ENCODE results near the gene UNC119B.
A peak's percentile ranks its signal among the peaks of the same experiment; 100 is the strongest.

Gene UNC119B

GRCh38 chr12:120689397-120690082 is 20.7 kb upstream of the UNC119B start:
- peak overlapping the region in 1 of 2 donors; percentile 91 for H3K27ac ChIP-seq
- intact Hi-C loops (cut with DNase I; ENCODE audit: low total_unique reads), result loop anchor here (2.0 to 5.0 kb wide), 2 partner anchors 21 to 42 kb away; partner anchors contain the start of gene UNC119B

GRCh38 chr12:120690083-120690450 is 20.2 kb upstream of the UNC119B start:
- Histone ChIP-seq H3K4me3 (no peak overlapping the region), H3K27ac (no peak overlapping the region), H3K4me1 (peaks cover 0 to 38% (median 28%) of the 10 kb centered on the region in 4 donors), H3K27me3 (no peaks in the 10 kb centered on the region), H3K36me3 (peaks cover 5 to 17% (median 14%) of the 10 kb centered on the region in 3 donors), H3K9me3 (no peaks in the 10 kb centered on the region)
- intact Hi-C loops (cut with DNase I; ENCODE audit: low total_unique reads), result no loop called here
- TF ChIP-seq CTCF (IDR thresholded peaks at IDR 0.05), result no peak
- DNase-seq, result no peak

More at GRCh38 chr12:120689397-120690082, 20.7 kb upstream of the UNC119B start:
- Histone ChIP-seq H3K36me3 (peaks cover under 1 to 12% (median 9%) of the 10 kb centered on the region in 3 donors), H3K27me3 (no peaks in the 10 kb centered on the region), H3K4me1 (peaks cover 0 to 38% (median 28%) of the 10 kb centered on the region in 4 donors), H3K9me3 (no peaks in the 10 kb centered on the region), H3K4me3 (peak overlapping the region; percentile 78 to 87)
- no peak for DNase-seq
- TF ChIP-seq CTCF (IDR thresholded peaks at IDR 0.05), result no peak

- no peak for DNase-seq
- Histone ChIP-seq H3K4me1 (peaks cover 0 to 33% (median 23%) of the 10 kb centered on the region in 4 donors), H3K4me3 (no peak overlapping the region), H3K36me3 (peaks cover 14 to 26% (median 24%) of the 10 kb centered on the region in 3 donors), H3K27me3 (no peaks in the 10 kb centered on the region), H3K9me3 (no peaks in the 10 kb centered on the region), H3K27ac (no peak overlapping the region)
- TF ChIP-seq CTCF (IDR thresholded peaks at IDR 0.05), result no peak
- intact Hi-C loops (cut with DNase I; ENCODE audit: low total_unique reads), result no loop called here
Measured at GRCh38 chr12:120690978-120691377, 19.3 kb upstream of the UNC119B start.

GRCh38 chr12:120692524-120693033 is 17.7 kb upstream of the UNC119B start:
- Histone ChIP-seq H3K36me3 (peaks cover 28 to 42% (median 39%) of the 10 kb centered on the region in 3 donors), H3K4me1 (peaks cover 0 to 33% (median 22%) of the 10 kb centered on the region in 4 donors), H3K27ac (no peak overlapping the region), H3K27me3 (no peaks in the 10 kb centered on the region), H3K4me3 (no peak overlapping the region), H3K9me3 (no peaks in the 10 kb centered on the region)
- TF ChIP-seq CTCF (IDR thresholded peaks at IDR 0.05), result no peak
- no peak for DNase-seq
- intact Hi-C loops (cut with DNase I; ENCODE audit: low total_unique reads), result no loop called here

GRCh38 chr12:120693848-120694247 is 16.4 kb upstream of the UNC119B start:
- Histone ChIP-seq H3K4me1 (peaks cover 0 to 21% (median 13%) of the 10 kb centered on the region in 4 donors), H3K36me3 (peaks cover 35 to 55% (median 47%) of the 10 kb centered on the region in 3 donors), H3K4me3 (no peak overlapping the region), H3K9me3 (no peaks in the 10 kb centered on the region), H3K27me3 (no peaks in the 10 kb centered on the region), H3K27ac (no peak overlapping the region)
- no peak for DNase-seq
- intact Hi-C loops (cut with DNase I; ENCODE audit: low total_unique reads), result no loop called here
- TF ChIP-seq CTCF (IDR thresholded peaks at IDR 0.05), result no peak
